GM23338 (cell line): Measurements from ENCODE around the gene CCDC9B.

Experiments used
- EZH2 ChIP-seq: fragments of 200-600 bp; sonication (generic); IDR thresholded peaks from one replicate; pipeline ENCODE4 v1.8.0; 2017; ENCODE audit warnings: antibody characterized with exemption, mild to moderate bottlenecking, low read depth; ENCODE audit not compliant: unreplicated experiment
- TF ChIP-seq, protein P1 (sequence below), 2 experiments: fragments of 200-600 bp in 1 of 2; sonication (generic) in 1 of 2; conservative IDR thresholded peaks; 2 replicates each; pipeline versions ENCODE4 v1.5.1 to v1.6.1; 2016 to 2017; ENCODE audit warnings: antibody characterized with exemption in 2 of 2, low read depth in 2 of 2, mild to moderate bottlenecking in 2 of 2, moderate library complexity in 1 of 2

DNA sequence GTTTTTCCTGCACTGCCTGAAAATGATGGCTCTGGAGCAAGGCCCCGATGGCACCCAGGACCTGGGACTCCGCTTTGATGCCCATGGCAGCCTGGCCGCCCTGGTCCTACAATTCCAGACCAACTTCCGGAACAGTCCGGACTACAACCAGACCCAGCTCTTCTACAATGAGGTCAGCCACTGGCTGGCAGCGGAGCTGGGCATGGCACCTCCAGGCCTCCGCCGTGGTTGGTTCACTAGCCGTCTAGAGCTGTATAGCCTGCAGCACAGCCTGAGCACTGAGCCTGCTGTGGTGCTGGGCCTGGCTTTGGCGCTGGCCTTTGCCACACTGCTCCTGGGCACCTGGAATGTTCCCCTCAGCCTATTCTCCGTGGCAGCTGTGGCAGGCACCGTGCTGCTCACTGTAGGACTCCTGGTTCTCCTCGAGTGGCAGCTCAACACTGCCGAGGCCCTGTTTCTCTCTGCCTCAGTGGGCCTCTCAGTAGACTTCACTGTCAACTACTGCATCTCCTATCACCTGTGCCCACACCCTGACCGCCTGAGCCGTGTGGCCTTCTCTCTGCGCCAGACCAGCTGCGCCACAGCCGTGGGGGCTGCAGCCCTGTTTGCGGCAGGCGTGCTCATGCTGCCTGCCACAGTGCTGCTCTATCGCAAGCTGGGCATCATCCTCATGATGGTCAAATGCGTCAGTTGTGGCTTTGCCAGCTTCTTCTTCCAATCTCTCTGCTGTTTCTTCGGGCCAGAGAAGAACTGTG is 28.2 kb upstream of the CCDC9B start:
- TF ChIP-seq, protein P1, sequence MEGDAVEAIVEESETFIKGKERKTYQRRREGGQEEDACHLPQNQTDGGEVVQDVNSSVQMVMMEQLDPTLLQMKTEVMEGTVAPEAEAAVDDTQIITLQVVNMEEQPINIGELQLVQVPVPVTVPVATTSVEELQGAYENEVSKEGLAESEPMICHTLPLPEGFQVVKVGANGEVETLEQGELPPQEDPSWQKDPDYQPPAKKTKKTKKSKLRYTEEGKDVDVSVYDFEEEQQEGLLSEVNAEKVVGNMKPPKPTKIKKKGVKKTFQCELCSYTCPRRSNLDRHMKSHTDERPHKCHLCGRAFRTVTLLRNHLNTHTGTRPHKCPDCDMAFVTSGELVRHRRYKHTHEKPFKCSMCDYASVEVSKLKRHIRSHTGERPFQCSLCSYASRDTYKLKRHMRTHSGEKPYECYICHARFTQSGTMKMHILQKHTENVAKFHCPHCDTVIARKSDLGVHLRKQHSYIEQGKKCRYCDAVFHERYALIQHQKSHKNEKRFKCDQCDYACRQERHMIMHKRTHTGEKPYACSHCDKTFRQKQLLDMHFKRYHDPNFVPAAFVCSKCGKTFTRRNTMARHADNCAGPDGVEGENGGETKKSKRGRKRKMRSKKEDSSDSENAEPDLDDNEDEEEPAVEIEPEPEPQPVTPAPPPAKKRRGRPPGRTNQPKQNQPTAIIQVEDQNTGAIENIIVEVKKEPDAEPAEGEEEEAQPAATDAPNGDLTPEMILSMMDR (conservative IDR thresholded peaks at IDR 0.05; ENCODE audit: low read depth in 2 of 2), result no peak
- no peak for TF ChIP-seq EZH2
